Calu3 (cell line): ENCODE data around the gene TSPAN5. TPM values are rescaled to one million over a fixed set of nuclear protein-coding genes. Genes with fewer than 3 reads are reported as not detected.

Experiments used
- BruUV-seq: library from RNA; stranded (reverse); fragments of 400-500 nt; replicated peaks from 2 replicates; lab custom pipeline; 2021; lab: Mats Ljungman, UMichigan
- CTCF ChIA-PET: fragments of 300-600 bp; sonication (Branson Sonifier 250); formaldehyde crosslinking; loops from one replicate; lab custom pipeline; 2022; ENCODE audit warnings: antibody characterized with exemption; lab: Charles Lee
- DNase-seq: peaks from one replicate; pipeline ENCODE4 v3.0.0; 2022
- H3K27ac Mint-ChIP-seq: one replicate; pipeline ENCODE4 v1.8.0; 2022; ENCODE audit warnings: mixed read lengths; ENCODE audit not compliant: unreplicated experiment
- H3K27me3 Mint-ChIP-seq: one replicate; pipeline ENCODE4 v1.8.0; 2022; ENCODE audit warnings: mixed read lengths; ENCODE audit not compliant: unreplicated experiment
- H3K36me3 Mint-ChIP-seq: one replicate; pipeline ENCODE4 v1.8.0; 2022; ENCODE audit warnings: mild to moderate bottlenecking, moderate library complexity, mixed read lengths; ENCODE audit not compliant: insufficient read depth, unreplicated experiment
- H3K4me1 Mint-ChIP-seq: one replicate; pipeline ENCODE4 v1.8.0; 2022; ENCODE audit warnings: mild to moderate bottlenecking, low read depth, mixed read lengths; ENCODE audit not compliant: unreplicated experiment
- H3K4me3 Mint-ChIP-seq: one replicate; pipeline ENCODE4 v1.8.0; 2022; ENCODE audit warnings: mild to moderate bottlenecking, low read depth, moderate library complexity, mixed read lengths; ENCODE audit not compliant: unreplicated experiment
- H3K9me3 Mint-ChIP-seq: one replicate; pipeline ENCODE4 v1.8.0; 2022; ENCODE audit warnings: low read depth, mixed read lengths; ENCODE audit not compliant: unreplicated experiment
- intact Hi-C: fragments of 100-400 bp; cut with micrococcal nuclease; formaldehyde crosslinking; loops from one replicate; pipeline ENCODE4 v1.10.0; 2022; ENCODE audit not compliant: unreplicated experiment
- total RNA-seq: library from RNA; stranded (reverse); gene quantifications from 2 replicates; pipeline ENCODE4 v1.2.3, GENCODE V29; 2022
- TF ChIP-seq, protein P1 (sequence below): fragments of 200-600 bp; IDR thresholded peaks from one replicate; pipeline ENCODE4 v1.8.0; 2022; ENCODE audit warnings: antibody characterized with exemption; ENCODE audit not compliant: unreplicated experiment

The TSPAN5 gene
- total RNA-seq, 1 experiment from 2014 or later, result 4.8 TPM

DNA sequence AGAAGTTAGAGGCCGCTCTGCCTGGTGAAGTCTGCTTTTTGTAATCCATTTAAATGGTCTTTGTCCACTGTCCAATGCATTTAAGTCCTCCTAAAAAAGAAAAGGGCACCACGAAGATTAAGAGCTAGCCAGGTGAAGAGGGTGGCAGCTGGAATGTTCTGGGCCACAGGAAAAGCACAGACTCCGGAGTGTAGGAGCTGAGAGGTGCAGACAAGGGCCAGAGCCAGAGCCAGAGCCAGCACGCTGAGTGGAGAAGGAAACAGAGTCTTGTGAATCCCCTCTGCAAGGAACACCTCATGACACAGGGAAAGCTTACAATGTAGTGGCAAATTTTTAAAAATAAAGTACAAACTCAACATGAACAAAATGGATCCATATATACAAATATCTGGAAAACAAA lies 83.6 kb downstream of the TSPAN5 start:
- TF ChIP-seq, protein P1, sequence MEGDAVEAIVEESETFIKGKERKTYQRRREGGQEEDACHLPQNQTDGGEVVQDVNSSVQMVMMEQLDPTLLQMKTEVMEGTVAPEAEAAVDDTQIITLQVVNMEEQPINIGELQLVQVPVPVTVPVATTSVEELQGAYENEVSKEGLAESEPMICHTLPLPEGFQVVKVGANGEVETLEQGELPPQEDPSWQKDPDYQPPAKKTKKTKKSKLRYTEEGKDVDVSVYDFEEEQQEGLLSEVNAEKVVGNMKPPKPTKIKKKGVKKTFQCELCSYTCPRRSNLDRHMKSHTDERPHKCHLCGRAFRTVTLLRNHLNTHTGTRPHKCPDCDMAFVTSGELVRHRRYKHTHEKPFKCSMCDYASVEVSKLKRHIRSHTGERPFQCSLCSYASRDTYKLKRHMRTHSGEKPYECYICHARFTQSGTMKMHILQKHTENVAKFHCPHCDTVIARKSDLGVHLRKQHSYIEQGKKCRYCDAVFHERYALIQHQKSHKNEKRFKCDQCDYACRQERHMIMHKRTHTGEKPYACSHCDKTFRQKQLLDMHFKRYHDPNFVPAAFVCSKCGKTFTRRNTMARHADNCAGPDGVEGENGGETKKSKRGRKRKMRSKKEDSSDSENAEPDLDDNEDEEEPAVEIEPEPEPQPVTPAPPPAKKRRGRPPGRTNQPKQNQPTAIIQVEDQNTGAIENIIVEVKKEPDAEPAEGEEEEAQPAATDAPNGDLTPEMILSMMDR, result no peak
- CTCF ChIA-PET, result no interaction called here
- Mint-ChIP-seq H3K4me3 (no peak overlapping the region), H3K36me3 (no peaks in the 10 kb centered on the region), H3K27ac (no peak overlapping the region), H3K4me1 (peaks cover 24% of the 10 kb centered on the region), H3K27me3 (no peaks in the 10 kb centered on the region), H3K9me3 (no peaks in the 10 kb centered on the region)
- BruUV-seq, result no TSS peak
- no peak for DNase-seq
- intact Hi-C loops, result loop anchor here (5.0 kb wide), 1 partner anchor 87 kb away; no protein-coding TSS in a partner anchor

DNA sequence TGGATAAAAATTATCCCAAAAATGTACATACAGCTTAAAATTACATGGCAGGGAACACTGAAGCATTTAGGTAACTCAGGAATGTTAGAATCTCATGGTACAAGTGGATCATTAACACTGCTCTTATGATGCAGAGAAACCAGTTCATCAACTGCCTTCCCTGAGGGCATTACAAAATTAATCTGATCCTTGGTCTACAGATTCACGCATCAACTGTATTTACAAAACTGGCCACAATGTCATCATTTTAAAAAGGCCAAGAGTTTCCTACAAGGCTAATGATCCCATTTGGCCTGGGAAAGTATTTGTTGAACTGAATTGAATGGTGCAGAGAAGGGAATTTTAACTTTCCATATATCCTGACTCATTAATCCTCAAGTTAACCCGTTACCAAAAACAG lies 84.6 kb downstream of the TSPAN5 start:
- Mint-ChIP-seq H3K4me3 (peak overlapping the region; percentile 14), H3K9me3 (no peaks in the 10 kb centered on the region), H3K4me1 (peaks cover 24% of the 10 kb centered on the region), H3K27ac (no peak overlapping the region), H3K36me3 (no peaks in the 10 kb centered on the region), H3K27me3 (no peaks in the 10 kb centered on the region)
- BruUV-seq, result no TSS peak
- CTCF ChIA-PET, result no interaction called here
- intact Hi-C loops, result loop anchor here (5.0 kb wide), 1 partner anchor 89 kb away; no protein-coding TSS in a partner anchor
- peak; percentile 36 for DNase-seq
- TF ChIP-seq, protein P1, result no peak

DNA sequence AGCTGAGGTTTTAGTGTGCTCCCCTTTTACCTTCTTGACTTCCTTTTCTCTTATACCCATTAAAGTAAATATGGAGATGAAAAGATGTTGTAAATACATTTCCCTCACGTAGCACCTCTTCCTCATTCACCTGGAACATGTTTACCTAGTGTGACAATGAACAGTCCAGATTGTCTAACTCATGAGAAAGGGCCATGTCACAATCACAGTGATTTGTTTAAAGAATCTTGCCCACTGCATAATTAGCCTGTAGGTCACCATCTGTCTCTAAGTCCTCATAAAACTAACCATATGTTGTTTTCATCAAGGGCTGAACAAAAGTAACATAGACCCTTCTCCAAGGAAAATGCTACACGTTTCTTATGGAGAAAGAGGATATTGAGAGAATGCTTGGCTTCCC lies 85.7 kb downstream of the TSPAN5 start:
- no peak for DNase-seq
- no peak overlapping the region for H3K27ac Mint-ChIP-seq
- TF ChIP-seq, protein P1, result no peak
- no peaks in the 10 kb centered on the region for H3K9me3 Mint-ChIP-seq
- peaks cover 24% of the 10 kb centered on the region for H3K4me1 Mint-ChIP-seq
- no TSS peak for BruUV-seq
- intact Hi-C loops, result loop anchor here (5.0 kb wide), 1 partner anchor 90 kb away; no protein-coding TSS in a partner anchor
- H3K4me3 Mint-ChIP-seq, result no peak overlapping the region
- CTCF ChIA-PET, result no interaction called here
- H3K27me3 Mint-ChIP-seq, result no peaks in the 10 kb centered on the region
- H3K36me3 Mint-ChIP-seq, result no peaks in the 10 kb centered on the region

DNA sequence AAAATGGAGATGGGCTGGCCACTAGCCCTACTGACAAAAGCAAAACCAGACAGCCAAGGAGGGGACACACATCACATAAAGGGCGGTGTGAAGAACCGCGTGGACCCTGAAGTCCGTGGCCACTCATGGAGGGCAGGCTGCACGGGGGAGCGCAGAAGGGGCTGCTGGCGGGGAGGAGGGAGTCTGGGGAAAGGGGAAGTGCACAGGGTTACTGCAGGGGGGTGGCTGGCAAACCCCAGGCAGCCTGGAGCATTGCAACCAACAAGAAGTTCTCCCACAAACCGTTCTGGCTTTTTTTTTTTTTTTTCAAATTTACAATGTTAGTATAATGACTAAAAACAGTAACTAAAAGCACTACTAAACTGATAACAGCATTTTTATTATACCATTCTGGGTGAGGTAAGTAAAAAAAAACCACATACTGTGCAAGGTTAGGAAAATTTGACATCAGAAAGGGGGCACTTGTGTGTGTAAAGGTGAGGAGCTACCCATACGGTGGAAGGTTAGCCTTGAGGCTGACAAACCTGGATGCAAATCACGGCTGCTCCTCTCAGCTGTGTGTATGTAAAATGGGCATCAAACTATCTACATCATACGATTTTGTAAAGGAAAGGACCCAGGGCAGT lies 87.1 kb downstream of the TSPAN5 start:
- intact Hi-C loops, result loop anchor here (5.0 kb wide), 1 partner anchor 91 kb away; no protein-coding TSS in a partner anchor
- Mint-ChIP-seq H3K4me3 (no peak overlapping the region), H3K27me3 (no peaks in the 10 kb centered on the region), H3K4me1 (peaks cover 24% of the 10 kb centered on the region), H3K27ac (no peak overlapping the region), H3K36me3 (no peaks in the 10 kb centered on the region), H3K9me3 (no peaks in the 10 kb centered on the region)
- TF ChIP-seq, protein P1, result no peak
- DNase-seq, result no peak
- no TSS peak for BruUV-seq
- CTCF ChIA-PET, result no interaction called here
